ENCODE results near the gene SH3D21. TPM values are rescaled to one million over a fixed set of nuclear protein-coding genes. Genes with fewer than 3 reads are reported as not detected.

Gene SH3D21
- polyA plus RNA-seq, 4 donors = 18.5 to 40.8 (median 29.9) TPM

DNA sequence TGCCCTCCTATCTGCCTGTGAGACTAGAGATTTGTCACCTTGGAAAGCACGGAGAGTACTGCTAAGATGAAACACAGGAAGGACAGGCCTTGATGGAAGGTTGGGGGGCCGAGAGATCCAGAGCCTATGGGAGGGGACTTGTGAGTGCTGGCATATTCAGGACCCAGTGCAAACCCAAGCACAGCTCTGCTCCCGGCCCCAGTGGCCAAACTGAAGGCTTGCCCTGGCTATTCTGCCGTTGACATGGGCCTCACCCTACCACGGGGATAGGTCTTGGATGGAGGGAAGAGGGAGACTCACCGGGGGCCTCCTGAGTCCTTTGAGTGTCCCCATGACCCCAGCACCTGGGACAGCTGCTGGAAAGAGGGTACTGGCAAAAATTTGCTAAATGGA lies 21.9 kb downstream of the SH3D21 start:
- DNase-seq (ENCODE audit: low read depth in 4 of 4, low spot score in 2 of 4) = no peak

DNA sequence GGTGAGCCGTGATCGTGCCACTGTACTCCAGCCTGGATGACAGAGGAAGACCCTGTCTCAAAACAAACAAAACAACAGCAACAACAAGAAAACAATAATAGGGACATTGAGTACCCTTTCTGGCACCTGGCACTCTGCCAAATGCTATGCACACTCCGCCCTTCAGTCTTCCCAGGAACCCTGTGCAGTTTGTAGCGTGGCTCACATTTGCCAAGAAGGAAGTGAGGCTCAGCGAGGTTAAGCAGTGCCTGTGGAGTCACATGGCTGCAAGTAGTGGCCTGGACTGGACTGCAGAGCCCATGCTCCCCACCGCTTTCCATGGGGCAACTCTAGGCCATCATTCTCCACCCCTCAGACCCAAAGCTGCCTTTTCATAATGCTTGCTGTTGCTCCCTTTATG lies 22.5 kb downstream of the SH3D21 start:
- no peak for DNase-seq (ENCODE audit: low read depth in 4 of 4, low spot score in 2 of 4)

DNA sequence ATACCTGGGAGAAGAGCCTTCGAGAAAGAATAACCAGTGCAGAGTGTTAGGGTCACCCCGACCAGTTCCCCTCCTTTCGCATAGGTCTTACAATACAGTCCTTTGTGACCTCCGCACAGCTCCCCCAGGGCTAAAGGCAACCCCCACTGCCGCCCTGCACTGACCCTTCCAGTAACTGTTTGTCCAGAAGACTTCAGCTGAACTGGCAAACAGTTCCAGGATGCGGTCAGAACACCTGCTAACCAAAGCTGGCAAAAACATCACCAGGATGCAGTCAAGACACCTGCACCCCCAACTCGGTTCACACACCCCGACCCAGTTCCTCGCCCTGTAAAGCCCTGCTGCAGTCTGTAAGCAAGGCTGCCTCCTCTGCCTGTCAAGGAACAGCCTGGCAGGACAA lies 23.6 kb downstream of the SH3D21 start:
- no peak for DNase-seq (ENCODE audit: low read depth in 4 of 4, low spot score in 2 of 4)

DNA sequence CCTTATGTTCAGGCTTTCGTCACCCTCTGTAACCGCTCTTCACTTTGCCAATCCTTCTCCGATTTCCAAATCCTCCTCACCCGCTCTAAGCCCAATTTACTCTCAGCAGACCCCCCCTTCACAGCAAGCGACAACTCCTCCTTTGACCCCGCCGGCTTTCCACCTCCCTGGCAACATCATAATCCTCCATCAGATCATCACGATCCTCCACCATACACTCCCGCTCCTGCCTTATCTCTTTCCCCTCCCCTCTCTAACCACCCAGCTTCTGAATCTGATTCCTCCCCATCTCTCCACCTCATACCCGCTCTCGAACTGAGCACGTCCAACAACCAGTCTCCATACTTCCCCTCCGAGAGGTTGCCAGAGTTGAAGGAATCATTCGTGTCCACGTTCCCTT lies 24.8 kb downstream of the SH3D21 start:
- no peak for DNase-seq (ENCODE audit: low read depth in 4 of 4, low spot score in 2 of 4)

DNA sequence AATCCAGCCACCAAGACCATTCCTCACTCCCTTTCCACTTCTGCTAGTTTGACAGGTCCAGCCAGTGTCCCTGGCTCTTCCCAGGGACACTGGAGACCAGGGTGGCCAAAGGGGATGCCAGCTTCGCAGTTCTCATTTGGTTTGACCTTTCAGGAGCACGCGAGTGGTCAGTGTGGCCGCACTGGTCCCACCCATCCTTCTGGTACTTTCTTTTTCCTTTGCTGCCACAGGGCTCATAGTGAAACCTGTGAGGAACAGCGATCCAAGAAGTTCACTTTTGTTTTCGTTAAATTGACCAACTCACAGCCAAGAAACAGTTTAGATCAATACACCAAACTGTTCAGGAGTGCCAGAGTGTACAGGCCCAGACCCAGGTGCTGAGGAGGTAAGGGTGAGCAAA lies 31.7 kb downstream of the SH3D21 start:
- DNase-seq (ENCODE audit: low read depth in 4 of 4, low spot score in 2 of 4) = no peak

DNA sequence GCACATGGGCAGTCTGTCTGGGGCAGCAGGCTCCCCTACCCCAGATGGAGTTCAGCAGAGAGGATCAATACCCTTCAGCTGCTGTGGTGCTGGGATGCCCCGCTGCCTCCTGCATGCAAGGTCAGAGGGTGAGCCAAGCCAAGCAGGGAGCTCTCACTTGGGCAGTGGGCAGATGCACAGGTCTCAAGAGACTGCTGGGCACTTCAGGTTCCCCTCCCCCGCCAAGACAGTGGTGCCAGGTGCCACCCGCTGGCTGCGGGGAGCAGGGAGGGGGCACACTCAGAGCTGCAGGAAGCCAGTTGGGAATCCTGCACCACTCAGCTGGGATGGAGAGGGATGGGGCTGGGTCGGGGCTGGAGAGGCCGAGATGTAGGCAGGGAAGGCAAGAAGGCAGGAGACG lies 33.0 kb downstream of the SH3D21 start:
- DNase-seq (ENCODE audit: low read depth in 4 of 4, low spot score in 2 of 4) = no peak

DNA sequence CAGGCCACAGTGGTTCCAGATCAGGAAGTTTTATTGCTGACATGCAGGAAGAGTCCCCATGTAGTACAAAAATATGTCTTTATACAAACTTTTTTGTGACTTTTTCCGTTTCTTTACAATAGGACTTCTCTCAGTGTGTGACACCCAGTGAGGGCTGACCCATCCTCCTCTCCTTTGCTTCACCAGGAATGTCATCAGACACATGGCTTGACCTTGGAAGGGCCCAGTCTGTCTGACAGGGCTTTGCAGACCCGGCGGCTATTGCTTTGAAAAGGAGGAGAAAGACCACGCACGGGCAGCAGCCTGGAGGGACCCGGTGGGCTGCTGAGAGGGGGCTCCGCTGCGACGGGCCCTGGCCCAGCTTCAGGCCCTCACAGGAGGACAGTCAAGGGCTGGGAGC lies 33.4 kb downstream of the SH3D21 start:
- DNase-seq (ENCODE audit: low read depth in 4 of 4, low spot score in 2 of 4) = no peak

DNA sequence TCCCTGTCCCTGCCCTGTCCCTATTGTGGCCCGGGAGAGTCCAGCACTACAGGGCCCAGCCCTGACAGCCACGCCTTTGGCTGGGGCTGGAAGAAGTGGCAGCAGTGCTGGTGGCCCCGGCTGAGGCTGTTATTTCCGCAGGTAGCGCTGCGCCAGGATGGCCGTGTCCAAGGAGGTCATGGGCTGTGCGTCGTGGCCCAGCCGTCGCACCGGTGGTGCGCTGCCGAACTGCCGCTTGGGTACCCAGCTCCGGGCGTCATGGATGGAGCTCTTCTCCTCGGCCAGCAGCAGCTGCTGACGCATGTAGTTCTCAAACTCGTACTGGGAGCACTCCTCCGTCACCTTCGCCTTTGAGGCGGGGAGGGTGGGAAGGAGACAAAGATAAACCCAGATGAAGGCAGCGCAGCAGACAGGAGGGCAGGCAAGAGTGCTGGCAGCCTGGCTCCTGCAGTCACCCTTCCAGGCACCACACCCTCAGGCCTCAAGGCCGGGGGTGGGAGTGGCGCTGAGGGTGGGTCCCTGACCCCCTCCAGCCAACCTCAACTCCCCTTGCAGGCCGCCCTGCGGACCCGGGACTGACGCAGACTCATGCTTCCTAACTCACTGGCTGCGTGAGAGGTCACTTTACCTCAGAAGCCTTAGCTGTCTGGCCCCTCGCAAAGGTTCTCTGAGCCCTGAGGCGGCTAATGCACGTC lies 35.6 kb downstream of the SH3D21 start:
- no peak for DNase-seq (ENCODE audit: low read depth in 4 of 4, low spot score in 2 of 4)

DNA sequence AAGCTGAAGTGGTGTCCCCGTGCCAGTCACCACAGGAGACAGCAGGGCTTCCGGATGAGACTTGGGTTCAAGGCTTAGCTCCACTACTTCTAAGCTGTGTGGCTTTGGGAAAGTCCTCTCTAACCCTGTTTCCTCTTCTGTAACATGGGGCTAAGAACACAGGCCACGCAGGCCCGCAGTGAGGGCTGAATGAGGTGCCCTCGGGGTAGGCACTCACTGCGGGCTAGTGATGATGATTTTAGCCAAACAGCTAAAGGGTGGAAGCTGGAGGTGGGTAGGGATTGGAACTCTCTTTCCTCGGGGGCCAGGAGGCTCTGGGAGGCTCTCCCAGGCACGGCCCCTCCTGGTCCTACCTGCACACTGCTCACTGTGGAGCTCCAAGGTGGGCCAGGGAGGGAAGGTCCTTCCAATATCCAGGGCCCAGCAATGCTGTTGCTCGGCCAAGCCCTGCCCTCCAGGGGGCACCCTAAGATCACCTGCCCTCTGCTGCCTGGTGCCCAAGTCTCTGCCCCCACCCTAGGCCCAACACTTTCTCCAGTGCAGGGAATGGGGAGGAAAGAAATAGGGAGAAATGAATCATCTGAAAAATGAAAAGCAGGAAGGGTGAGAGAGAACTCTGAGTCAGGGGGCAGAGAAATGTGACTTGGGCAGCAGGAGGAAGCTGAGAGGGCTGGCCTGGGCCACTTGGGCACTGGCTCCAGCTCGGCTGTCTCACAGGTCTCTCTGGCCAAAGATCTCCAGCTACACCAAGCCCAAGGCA lies 36.4 kb downstream of the SH3D21 start:
- no peak for DNase-seq (ENCODE audit: low read depth in 4 of 4, low spot score in 2 of 4)

DNA sequence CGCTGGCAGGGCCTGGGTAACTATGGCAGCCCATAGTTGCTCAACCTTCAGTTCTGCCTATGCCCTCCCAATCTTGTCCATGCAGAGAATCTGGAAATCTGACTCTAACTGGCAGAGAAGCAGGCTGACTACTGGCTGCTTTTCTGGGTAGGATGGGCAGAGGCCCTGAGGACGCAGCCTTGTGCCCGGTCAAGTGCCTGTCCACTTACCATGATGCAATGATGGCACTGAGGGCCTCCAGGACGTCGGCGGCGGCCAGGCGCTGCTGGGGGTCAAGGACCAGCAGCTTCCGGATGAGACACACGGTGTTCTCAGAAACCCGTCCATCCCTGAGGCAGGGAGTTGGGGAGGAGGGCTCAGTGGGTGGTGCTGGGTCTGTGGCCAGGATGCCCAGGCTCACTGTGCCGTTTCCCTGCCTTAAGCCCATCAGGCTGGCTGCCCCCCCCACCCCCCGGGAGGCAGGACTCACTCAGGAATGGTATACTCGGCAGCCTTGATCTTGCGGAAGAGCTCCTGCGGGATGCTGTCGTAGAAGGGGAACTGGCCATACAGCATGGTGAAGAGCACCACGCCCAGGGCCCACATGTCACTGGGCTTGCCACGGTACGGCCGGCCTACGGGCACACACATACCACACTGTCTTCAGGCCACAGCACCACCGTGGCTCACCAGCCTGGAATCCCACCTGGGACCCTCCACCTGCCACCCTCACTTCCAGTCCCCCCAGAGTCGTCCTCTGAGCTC lies 37.7 kb downstream of the SH3D21 start:
- DNase-seq (ENCODE audit: low read depth in 4 of 4, low spot score in 2 of 4) = no peak

DNA sequence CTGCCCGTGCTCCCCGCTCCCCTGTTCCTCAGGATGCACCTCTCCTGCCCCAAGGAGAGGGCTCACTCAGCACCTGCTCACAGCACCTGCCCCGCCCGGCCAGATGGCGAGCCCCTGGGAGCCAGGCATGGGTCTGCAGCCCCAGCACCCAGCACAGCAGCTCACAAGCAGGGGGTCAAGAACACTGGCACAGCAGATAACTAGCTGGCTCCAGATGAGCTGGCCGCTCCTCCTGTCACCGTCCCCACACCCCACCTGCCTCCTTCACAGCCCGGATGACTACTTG lies 38.2 kb downstream of the SH3D21 start:
- no peak for DNase-seq (ENCODE audit: low read depth in 4 of 4, low spot score in 2 of 4)

DNA sequence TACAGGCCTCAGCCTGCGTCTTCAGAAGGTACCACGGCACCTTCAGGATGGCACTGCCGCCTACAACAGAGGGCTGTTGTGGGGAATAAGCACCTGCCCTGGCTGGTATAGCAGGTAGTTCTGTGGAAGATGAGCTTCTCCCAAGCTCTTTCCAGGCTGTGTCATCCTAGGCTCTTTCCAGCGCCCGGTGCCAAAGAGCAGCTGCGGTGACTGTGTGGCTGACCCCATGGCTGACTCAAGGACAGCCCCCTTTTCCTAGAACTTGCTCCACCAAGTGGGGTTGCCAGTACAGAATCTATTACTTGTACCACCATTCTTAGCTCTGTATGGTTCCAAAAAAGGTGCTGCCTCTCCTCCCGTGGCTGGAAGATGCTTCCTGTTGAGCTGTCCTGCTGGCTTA lies 39.2 kb downstream of the SH3D21 start:
- no peak for DNase-seq (ENCODE audit: low read depth in 4 of 4, low spot score in 2 of 4)

DNA sequence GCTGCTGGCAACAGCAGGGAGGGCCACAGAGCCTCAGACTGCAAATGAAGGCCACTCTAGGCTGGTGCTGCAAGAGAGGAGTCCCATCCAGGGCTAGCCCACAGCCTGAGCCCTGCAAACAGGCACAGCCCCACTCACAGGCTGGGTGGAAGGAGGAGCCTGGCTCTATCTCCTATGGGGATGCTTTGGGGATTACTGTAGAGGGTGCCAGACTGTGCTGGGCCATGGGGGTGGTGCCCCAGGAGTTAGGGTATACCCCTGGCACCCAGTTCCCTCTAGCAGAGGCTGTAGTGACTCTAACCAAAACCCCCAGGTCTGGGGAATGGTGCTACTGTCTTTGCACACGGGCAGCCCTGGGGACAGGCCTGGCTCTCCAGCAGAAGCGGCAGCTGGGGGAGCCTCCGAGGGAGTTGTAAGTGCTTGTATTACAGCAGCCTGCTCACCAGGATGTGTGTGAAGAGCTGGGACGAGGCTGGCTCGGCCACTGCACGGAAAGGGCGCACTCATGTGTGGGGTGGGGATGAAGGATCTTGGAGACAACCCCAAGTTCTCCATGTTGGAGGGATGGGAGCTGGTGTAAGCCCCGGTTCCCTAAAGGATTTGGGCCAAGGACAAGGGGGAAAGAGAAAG lies 40.7 kb downstream of the SH3D21 start:
- no peak for DNase-seq (ENCODE audit: low read depth in 4 of 4, low spot score in 2 of 4)

DNA sequence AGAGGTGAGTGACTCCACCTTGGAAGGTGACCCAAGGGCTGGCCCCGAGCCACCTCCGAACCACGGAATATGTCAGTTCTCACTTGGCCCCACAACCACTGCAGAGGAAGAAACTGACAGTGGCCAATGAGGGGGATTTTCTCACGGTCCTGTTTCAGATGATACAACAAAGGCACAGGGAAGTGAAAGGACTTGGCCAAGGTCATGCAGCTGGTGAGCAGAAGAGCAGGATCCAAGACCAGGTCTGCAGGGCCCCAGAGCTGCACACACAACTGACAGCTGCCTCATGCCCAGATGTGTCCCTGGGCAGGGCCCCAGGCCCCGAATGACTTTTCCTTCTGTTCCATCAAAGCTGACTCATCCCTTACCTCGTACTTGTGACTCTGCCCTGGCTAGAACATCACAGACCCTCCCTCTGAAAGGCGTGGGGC lies 43.1 kb downstream of the SH3D21 start:
- DNase-seq (ENCODE audit: low read depth in 4 of 4, low spot score in 2 of 4) = no peak

DNA sequence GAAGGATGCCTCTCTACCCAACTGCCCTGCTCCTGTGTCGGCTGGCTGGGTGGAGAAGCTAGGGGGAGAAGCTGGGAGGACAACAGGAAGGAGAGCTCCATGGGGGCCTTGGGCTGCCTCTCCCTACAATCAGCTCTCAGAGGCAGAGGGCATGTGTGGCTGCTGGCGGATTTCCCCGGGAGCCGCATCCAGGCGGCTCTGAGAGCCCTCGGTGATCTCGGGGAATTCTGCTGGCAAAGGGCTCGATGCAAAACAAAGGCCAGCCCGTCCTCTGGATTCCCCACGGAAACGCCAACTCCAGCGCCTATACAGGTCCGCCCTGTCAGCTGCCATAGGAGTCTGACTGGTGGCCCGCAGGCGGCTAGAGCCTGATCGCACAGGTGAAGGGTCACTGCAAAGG lies 43.7 kb downstream of the SH3D21 start:
- DNase-seq (ENCODE audit: low read depth in 4 of 4, low spot score in 2 of 4) = no peak

DNA sequence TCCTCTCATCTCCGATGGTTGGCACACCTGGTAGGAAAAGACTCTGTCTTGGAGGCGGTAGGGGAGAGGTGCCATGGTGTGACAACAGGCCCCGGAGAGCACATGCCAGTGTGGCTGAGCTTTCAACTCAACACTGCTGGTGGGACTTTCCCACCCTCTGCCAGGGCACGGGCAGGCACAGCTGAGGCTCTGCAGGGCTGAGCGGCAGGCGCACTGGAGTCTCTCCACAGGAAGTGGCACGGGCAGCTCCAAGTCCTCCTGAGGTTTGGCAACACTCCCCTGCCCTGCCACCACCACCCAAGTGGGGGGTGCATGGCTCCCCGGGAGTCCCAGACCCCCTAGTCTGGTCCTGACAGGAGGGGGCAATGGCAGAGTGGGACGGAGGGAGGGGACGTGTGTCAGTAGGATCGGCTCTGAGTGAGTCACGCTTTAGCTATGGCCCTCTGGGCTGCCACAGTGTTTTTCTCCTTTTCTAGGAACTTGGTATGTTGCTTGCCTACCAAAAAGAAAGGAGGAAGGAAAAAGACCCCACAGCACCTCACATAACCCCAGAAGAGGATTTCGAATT lies 44.6 kb downstream of the SH3D21 start:
- DNase-seq (ENCODE audit: low read depth in 4 of 4, low spot score in 2 of 4) = no peak

DNA sequence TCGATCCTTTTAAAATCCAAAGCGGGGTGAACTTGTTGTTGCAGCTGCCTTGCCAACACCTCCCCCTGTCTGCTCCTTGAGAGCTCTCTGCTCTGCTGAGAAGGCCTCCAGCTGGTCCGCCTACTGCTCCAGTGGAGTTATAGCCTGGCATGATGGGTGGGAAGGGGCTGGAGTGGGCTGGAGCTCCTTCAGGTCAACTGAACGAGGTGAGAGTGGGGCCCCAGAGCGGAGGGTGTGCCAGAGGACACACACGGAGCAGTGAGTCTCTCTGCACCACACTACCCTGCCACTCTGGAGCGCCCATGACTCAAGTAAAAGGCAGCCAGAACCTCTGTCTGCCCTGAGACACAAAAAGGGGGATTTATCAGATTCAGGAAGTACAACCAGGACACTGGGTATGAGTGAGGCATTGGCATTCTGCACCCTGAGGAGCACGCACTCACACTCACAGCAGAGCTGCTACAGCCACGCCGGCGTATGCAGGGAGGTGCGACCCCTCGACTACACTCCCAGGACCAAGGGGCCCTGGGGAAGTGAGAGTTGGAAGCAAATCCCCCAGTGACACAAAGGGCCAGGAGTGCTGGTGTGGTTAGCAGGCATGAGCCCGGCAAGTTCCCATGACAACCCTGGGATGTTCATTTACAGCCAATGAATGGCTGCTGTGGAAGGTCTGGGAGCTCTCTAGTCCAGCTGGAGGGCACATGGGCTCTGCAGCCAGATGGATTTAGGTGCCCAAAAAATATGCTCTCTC lies 45.2 kb downstream of the SH3D21 start:
- DNase-seq (ENCODE audit: low read depth in 4 of 4, low spot score in 2 of 4) = no peak

DNA sequence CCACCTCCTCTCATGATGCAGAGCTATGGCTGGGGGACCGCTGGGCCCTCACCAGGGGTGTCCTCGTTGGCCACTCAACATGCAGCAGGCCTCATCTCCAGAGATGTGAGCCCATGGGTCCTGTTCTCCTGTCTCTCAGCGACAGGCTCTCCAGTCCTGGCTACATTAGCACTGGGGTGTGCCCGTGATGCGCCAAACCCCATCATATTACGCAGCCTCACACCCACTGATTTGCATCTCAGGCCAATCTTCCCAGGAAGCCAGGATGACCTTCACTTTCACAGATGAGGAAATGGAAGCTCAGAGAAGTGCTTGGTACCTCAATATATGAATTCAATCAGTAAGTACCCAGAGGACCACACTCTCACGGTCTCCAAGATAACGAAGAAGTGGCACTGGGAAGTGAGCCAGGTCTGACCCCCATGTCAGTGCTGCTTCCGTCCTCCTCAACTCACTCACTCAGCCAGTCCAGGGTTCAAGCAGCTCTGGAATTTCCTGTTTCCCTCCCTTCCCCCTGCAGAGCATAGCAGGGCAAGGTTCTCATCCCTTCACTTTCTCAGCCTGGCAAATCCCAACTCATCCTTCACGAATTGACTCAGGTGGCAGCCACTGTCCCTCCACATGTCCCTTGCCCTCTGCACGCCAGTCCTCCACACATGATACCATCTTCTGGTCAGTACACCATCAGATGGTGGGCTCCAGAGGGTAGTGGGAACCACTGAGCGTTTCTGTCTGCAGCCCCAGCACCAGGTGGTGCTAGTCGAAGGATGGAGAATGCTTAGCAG lies 46.1 kb downstream of the SH3D21 start:
- DNase-seq (ENCODE audit: low read depth in 4 of 4, low spot score in 2 of 4) = no peak

All from left renal cortex interstitium (tissue), 4 donors.